COLO668 (cell line): ENCODE results near the gene TCERG1L.
"Not testable (repeated sequence)": the region's sequence is repeated elsewhere in the genome, so short reads cannot be mapped to it uniquely, and the experiment has no call there.

Experiments
- DNase-seq: peaks from one replicate; lab custom pipeline; 2025; ENCODE audit not compliant: unreplicated experiment; lab: John Stamatoyannopoulos, UW

The TCERG1L gene

GRCh38 chr10:131148270-131148669, 163.3 kb downstream of the TCERG1L start:
- DNase-seq, result no peak

- DNase-seq, result no peak
These were observed 164.1 kb downstream of the TCERG1L start for GRCh38 chr10:131147301-131147975.

- no peak for DNase-seq
These were observed 164.7 kb downstream of the TCERG1L start for GRCh38 chr10:131146790-131147189.

- DNase-seq, result no peak
These were observed 165.8 kb downstream of the TCERG1L start for GRCh38 chr10:131145756-131146155.

GRCh38 chr10:131144711-131145375, 166.7 kb downstream of the TCERG1L start:
- DNase-seq, result no peak

- no peak for DNase-seq
These were observed 167.3 kb downstream of the TCERG1L start for GRCh38 chr10:131144196-131144595.

- DNase-seq, result no peak
These were observed 167.9 kb downstream of the TCERG1L start for GRCh38 chr10:131143425-131144165.

- peak; percentile 77 for DNase-seq
These were observed 168.8 kb downstream of the TCERG1L start for GRCh38 chr10:131142517-131143380.

- peak; percentile 86 for DNase-seq
These were observed 169.6 kb downstream of the TCERG1L start for GRCh38 chr10:131141645-131142516.

GRCh38 chr10:131141207-131141606, 170.3 kb downstream of the TCERG1L start:
- peak; percentile 5 for DNase-seq

GRCh38 chr10:131140606-131141005, 170.9 kb downstream of the TCERG1L start:
- no peak for DNase-seq

GRCh38 chr10:131137223-131137622, 174.3 kb downstream of the TCERG1L start:
- no peak for DNase-seq

- DNase-seq, result not testable (repeated sequence)
These were observed 175.2 kb downstream of the TCERG1L start for GRCh38 chr10:131136336-131136735.

GRCh38 chr10:131135716-131136115, 175.8 kb downstream of the TCERG1L start:
- DNase-seq, result no peak

- no peak for DNase-seq
These were observed 176.9 kb downstream of the TCERG1L start for GRCh38 chr10:131134651-131135050.

GRCh38 chr10:131134001-131134576, 177.4 kb downstream of the TCERG1L start:
- no peak for DNase-seq

- DNase-seq, result no peak
These were observed 178.8 kb downstream of the TCERG1L start for GRCh38 chr10:131132681-131133080.

- no peak for DNase-seq
These were observed 179.6 kb downstream of the TCERG1L start for GRCh38 chr10:131131726-131132591.

GRCh38 chr10:131130025-131130424, 181.5 kb downstream of the TCERG1L start:
- DNase-seq, result no peak
